Neuronal stem cell (in vitro differentiated cells): Measurements from ENCODE around the gene C1QTNF1.

ENCODE experiments used
- DNase-seq: peaks from one replicate; pipeline ENCODE4 v3.0.0-alpha.2; 2013; ENCODE audit warnings: low spot score
- H2AFZ ChIP-seq: one replicate; pipeline ENCODE4 v1.6.1; 2013; ENCODE audit warnings: mild to moderate bottlenecking, low read length, inconsistent platforms
- H2AK5ac ChIP-seq: 2 replicates; pipeline ENCODE4 v1.6.1; 2013; ENCODE audit warnings: low read depth, mild to moderate bottlenecking, inconsistent platforms, low read length, moderate library complexity, mixed read lengths
- H2BK120ac ChIP-seq: 2 replicates; pipeline ENCODE4 v1.6.1; 2013; ENCODE audit warnings: low read depth, mild to moderate bottlenecking, inconsistent platforms, low read length, moderate library complexity, mixed read lengths
- H2BK12ac ChIP-seq: one replicate; pipeline ENCODE4 v1.6.1; 2013; ENCODE audit warnings: low read length, inconsistent platforms
- H2BK15ac ChIP-seq: 2 replicates; pipeline ENCODE4 v1.6.1; 2013; ENCODE audit warnings: mild to moderate bottlenecking, low read length, inconsistent platforms, mixed read lengths
- H2BK5ac ChIP-seq: one replicate; pipeline ENCODE4 v1.6.1; 2013; ENCODE audit warnings: inconsistent platforms, mild to moderate bottlenecking, low read length, moderate library complexity
- H3K14ac ChIP-seq: one replicate; pipeline ENCODE4 v1.6.1; 2013; ENCODE audit warnings: low read length, inconsistent platforms
- H3K18ac ChIP-seq: 2 replicates; pipeline ENCODE4 v1.6.1; 2013; ENCODE audit warnings: low read length, inconsistent platforms
- H3K23ac ChIP-seq: 2 replicates; pipeline ENCODE4 v1.6.1; 2013; ENCODE audit warnings: low read depth, mild to moderate bottlenecking, mixed read lengths, low read length, inconsistent platforms; ENCODE audit not compliant: poor library complexity
- H3K27ac ChIP-seq: replicated peaks from 3 replicates; pipeline ENCODE4 v1.5.1; 2013; ENCODE audit warnings: low read length, inconsistent platforms
- H3K27me3 ChIP-seq, 3 experiments: 2 replicates each; pipeline ENCODE4 v1.6.1; 2013; ENCODE audit warnings: low read length in 3 of 3, mild to moderate bottlenecking in 2 of 3, inconsistent platforms in 1 of 3, low read depth in 1 of 3, mixed read lengths in 1 of 3, moderate library complexity in 1 of 3; ENCODE audit not compliant: control insufficient read depth in 3 of 3, insufficient read depth in 3 of 3
- H3K36me3 ChIP-seq, 2 donors: replicated peaks in 1 of 2; 2 replicates each; pipeline ENCODE4 v1.6.1; 2013; ENCODE audit warnings: low read length in 2 of 2; ENCODE audit not compliant: control insufficient read depth in 2 of 2, insufficient read depth in 2 of 2
- H3K4ac ChIP-seq: 2 replicates; pipeline ENCODE4 v1.6.1; 2013; ENCODE audit warnings: inconsistent platforms, mild to moderate bottlenecking, low read length, moderate library complexity
- H3K4me1 ChIP-seq, 2 donors: 1 replicate in 1 of 2; 2 replicates in 1 of 2; pipeline ENCODE4 v1.6.1; 2013; ENCODE audit warnings: low read length in 2 of 2, low read depth in 1 of 2; ENCODE audit not compliant: control insufficient read depth in 2 of 2, insufficient read depth in 1 of 2
- H3K4me2 ChIP-seq: one replicate; pipeline ENCODE4 v1.6.1; 2013; ENCODE audit warnings: mild to moderate bottlenecking, low read length, inconsistent platforms; ENCODE audit not compliant: insufficient read depth, poor library complexity, severe bottlenecking
- H3K4me3 ChIP-seq, 2 donors: 2 replicates each; pipeline ENCODE4 v1.5.1; 2013; ENCODE audit warnings: low read length in 2 of 2, mild to moderate bottlenecking in 2 of 2, inconsistent platforms in 1 of 2, moderate library complexity in 1 of 2
- H3K79me1 ChIP-seq: one replicate; pipeline ENCODE4 v1.6.1; 2013; ENCODE audit warnings: low read depth, mild to moderate bottlenecking, inconsistent platforms, low read length, moderate library complexity
- H3K9ac ChIP-seq: one replicate; pipeline ENCODE4 v1.6.1; 2013; ENCODE audit warnings: mild to moderate bottlenecking, low read depth, low read length, inconsistent platforms; ENCODE audit not compliant: poor library complexity
- H3K9me3 ChIP-seq, 2 donors: replicated peaks in 1 of 2; 2 replicates each; pipeline versions ENCODE3 to v1.6.1; 2013; ENCODE audit warnings: low read length in 2 of 2, mild to moderate bottlenecking in 2 of 2, inconsistent platforms in 1 of 2, low read depth in 1 of 2, mixed read lengths in 1 of 2, moderate library complexity in 1 of 2; ENCODE audit not compliant: control insufficient read depth in 2 of 2, insufficient read depth in 1 of 2
- H4K8ac ChIP-seq: one replicate; pipeline ENCODE4 v1.6.1; 2013; ENCODE audit warnings: low read depth, mild to moderate bottlenecking, inconsistent platforms, low read length, moderate library complexity
- H4K91ac ChIP-seq: one replicate; pipeline ENCODE4 v1.6.1; 2013; ENCODE audit warnings: low read length, low read depth, mild to moderate bottlenecking, inconsistent platforms; ENCODE audit not compliant: poor library complexity
- WGBS, 2 donors: extraction: QIAGEN DNeasy Blood & Tissue Kit; methylation state at CpG; one replicate each; pipeline ENCODE4 v1.1.7; 2013; ENCODE audit warnings: missing lambda C conversion rate in 2 of 2, mixed read lengths in 1 of 2; ENCODE audit not compliant: insufficient read length in 2 of 2, insufficient replicate concordance in 1 of 2; ENCODE audit errors: extremely low coverage in 2 of 2; 5-methylcytosine and 5-hydroxymethylcytosine counted together

C1QTNF1 gene

DNA sequence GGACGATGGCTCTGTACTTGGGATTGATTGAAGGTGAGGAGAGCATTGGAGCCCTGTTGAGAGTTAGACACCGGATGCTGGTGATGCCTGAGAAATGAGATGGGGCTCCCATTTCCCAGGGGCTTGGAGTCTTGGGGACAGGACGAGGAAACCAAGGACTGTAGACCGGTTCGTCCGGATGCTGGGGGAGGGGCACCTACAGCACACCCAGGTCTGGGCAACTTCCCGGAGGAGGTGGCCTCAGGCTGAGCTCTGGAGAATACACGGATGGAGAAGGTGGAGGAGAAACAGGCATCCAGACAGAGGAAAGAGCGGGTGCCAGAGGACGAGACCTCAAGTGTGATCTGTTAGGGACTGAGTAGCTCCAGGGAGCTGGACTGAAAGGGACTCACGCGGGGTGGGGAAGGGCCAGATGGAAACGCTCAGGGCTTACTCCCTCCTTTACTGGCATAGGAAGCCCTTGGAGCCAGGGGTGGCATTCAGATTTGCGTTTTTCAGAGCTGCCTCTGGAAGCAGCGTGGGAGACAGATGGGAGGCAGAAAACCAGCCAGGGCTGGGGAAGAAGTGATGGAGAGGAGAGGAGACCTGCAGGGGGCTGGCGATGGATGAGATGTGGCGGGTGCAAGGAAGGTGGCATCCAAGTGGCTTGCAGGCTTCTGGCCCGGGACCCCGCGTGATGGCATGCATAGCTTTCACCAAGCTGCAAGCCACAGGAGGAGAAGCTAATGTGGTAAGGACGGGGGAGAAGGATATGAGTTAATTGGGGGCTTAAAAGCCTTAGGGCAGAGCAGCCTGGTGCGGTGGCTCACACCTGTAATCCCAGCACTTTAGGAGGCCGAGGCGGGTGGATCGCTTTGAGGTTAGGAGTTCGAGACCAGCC lies 8.3 kb downstream of the C1QTNF1 start:
- Histone ChIP-seq H2AK5ac (peak overlapping the region; percentile 57), H4K8ac (no peak overlapping the region), H2BK15ac (no peak overlapping the region), H3K9me3 (no peaks in the 10 kb centered on the region), H3K4me3 (no peak overlapping the region), H2BK5ac (no peak overlapping the region), H3K14ac (no peak overlapping the region), H3K4me2 (no peak overlapping the region), H3K4ac (no peak overlapping the region), H3K79me1 (no peaks in the 10 kb centered on the region), H2BK12ac (no peak overlapping the region), H2BK120ac (no peak overlapping the region), H3K18ac (peak overlapping the region; percentile 25), H3K27ac (no peak overlapping the region), H2AFZ (no peak overlapping the region), H3K27me3 (peaks cover 0 to 70% (median 0%) of the 10 kb centered on the region in 3 experiments), H3K9ac (no peak overlapping the region), H3K4me1 (peaks cover 0 to 2% of the 10 kb centered on the region in 2 donors), H3K36me3 (no peaks in the 10 kb centered on the region), H3K23ac (no peak overlapping the region), H4K91ac (no peak overlapping the region)
- WGBS, 2 donors = no CpG with 5 or more reads among the region's 26 CpGs
- DNase-seq = no peak

DNA sequence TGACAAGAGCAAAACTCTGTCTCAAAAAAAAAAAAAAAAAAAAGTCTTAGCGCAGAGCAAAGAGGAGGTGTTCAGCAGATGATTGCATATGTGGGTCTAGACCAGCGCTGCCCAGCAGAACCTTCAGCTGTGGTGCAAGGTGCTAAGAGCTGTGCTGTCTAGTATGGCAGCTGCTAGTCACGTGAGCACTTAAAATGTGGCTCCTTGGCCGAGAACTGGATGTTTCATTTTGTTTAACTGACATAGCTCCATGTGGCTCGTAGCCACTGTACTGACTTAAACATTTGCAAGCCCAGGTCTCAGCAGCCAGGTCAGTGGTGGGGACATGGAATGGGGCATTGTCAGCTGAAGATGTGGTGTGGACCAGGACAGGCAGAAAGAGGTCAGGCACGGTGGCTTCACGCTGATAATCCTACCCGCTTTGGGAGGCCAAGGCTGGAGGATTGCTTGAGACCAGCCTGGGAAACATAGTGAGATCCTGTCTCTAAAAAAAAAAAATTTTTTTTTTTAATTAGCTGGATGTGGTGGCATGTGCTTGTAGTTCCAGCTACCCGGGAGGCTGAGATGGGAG lies 9.2 kb downstream of the C1QTNF1 start:
- no peak overlapping the region for H3K23ac ChIP-seq
- no peak overlapping the region for H3K18ac ChIP-seq
- no peak overlapping the region for H2BK5ac ChIP-seq
- no peaks in the 10 kb centered on the region for H3K79me1 ChIP-seq
- no peak overlapping the region for H2AFZ ChIP-seq
- H3K4me3 ChIP-seq = no peak overlapping the region
- H3K14ac ChIP-seq = no peak overlapping the region
- H4K8ac ChIP-seq = no peak overlapping the region
- H3K9ac ChIP-seq = no peak overlapping the region
- no peak overlapping the region for H3K4me2 ChIP-seq
- H2BK120ac ChIP-seq = no peak overlapping the region
- no peaks in the 10 kb centered on the region for H3K9me3 ChIP-seq
- H2BK15ac ChIP-seq = no peak overlapping the region
- peaks cover 0 to 2% of the 10 kb centered on the region in 2 donors for H3K4me1 ChIP-seq
- DNase-seq = no peak
- H3K27me3 ChIP-seq = peaks cover 0 to 61% (median 0%) of the 10 kb centered on the region in 3 experiments
- WGBS, 2 donors = no CpG with 5 or more reads among the region's 9 CpGs
- no peak overlapping the region for H3K4ac ChIP-seq
- H2BK12ac ChIP-seq = no peak overlapping the region
- H4K91ac ChIP-seq = no peak overlapping the region
- H3K27ac ChIP-seq = no peak overlapping the region
- no peak overlapping the region for H2AK5ac ChIP-seq
- no peaks in the 10 kb centered on the region for H3K36me3 ChIP-seq

DNA sequence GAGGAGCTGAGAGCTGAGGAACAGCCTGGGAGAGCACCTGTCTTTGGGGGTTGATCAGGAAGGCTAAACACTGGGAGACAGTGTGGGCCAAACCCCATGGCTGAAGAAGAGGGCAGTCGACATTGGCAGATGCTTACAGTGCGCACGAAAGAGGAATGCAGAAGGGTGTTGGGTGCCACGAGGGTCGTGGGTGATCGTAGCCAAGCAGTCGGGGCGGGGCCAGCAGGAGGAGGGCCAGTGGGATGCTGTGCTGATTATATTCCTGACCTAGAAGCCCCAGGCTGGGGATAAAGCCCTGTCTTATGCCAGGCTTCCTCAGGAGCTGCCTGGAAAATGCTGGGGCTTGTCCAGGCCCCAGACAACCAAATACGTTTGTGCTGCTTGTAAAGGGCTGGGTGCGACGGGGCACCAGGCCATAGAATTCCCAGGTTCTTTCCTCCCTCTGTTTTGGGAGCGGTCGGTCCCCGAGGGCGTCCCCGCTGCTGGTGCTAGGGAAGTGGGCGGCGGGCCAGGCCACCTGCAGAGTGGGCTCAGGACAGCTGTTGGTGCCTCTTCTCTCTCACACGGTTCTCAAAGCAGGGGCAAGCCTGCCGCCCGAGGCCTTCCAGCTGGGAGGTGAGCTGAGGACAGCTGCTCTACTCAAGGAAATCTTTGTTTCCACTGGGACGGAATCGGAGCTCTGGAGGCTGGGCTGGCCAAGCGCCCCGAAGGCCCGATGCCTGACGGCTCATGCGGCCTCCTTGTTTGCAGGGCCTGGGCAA lies 10.0 kb downstream of the C1QTNF1 start:
- Histone ChIP-seq H3K27me3 (peaks cover 0 to 59% (median 0%) of the 10 kb centered on the region in 3 experiments), H3K4me3 (no peak overlapping the region), H3K4me2 (no peak overlapping the region), H4K91ac (no peak overlapping the region), H3K36me3 (no peaks in the 10 kb centered on the region), H3K14ac (no peak overlapping the region), H4K8ac (no peak overlapping the region), H3K4ac (no peak overlapping the region), H2AFZ (no peak overlapping the region), H3K9ac (peak overlapping the region; percentile 15), H3K4me1 (peaks cover 0 to 2% of the 10 kb centered on the region in 2 donors), H3K9me3 (no peaks in the 10 kb centered on the region), H2BK15ac (no peak overlapping the region), H3K18ac (peak overlapping the region; percentile 81), H2BK12ac (no peak overlapping the region), H2AK5ac (peak overlapping the region; percentile 40), H2BK5ac (no peak overlapping the region), H3K79me1 (no peaks in the 10 kb centered on the region), H2BK120ac (no peak overlapping the region), H3K23ac (no peak overlapping the region), H3K27ac (no peak overlapping the region)
- WGBS, 2 donors = no CpG with 5 or more reads among the region's 28 CpGs
- no peak for DNase-seq
